ENCODE measurements around the gene ILKAP.
"Not testable (repeated sequence)": the region's sequence is repeated elsewhere in the genome, so short reads cannot be mapped to it uniquely, and the experiment has no call there.

ILKAP gene

GRCh38 chr2:238187618-238188548 lies 15.6 kb downstream of the ILKAP start:
- no peak for DNase-seq

GRCh38 chr2:238183821-238184220 lies 19.7 kb downstream of the ILKAP start:
- DNase-seq: no peak

GRCh38 chr2:238182362-238182761 lies 21.1 kb downstream of the ILKAP start:
- DNase-seq: no peak

GRCh38 chr2:238180554-238180953 lies 22.9 kb downstream of the ILKAP start:
- DNase-seq: no peak

GRCh38 chr2:238176613-238177012 lies 26.9 kb downstream of the ILKAP start:
- DNase-seq: no peak

GRCh38 chr2:238174701-238175100 lies 28.8 kb downstream of the ILKAP start:
- DNase-seq: no peak

GRCh38 chr2:238174291-238174690 lies 29.2 kb downstream of the ILKAP start:
- DNase-seq: no peak

- no peak for DNase-seq
Measured at GRCh38 chr2:238173692-238174091, 29.8 kb downstream of the ILKAP start.

GRCh38 chr2:238172439-238172838 lies 31.1 kb downstream of the ILKAP start:
- DNase-seq: no peak

- no peak for DNase-seq
Measured at GRCh38 chr2:238171575-238172187, 31.8 kb downstream of the ILKAP start.

- not testable (repeated sequence) for DNase-seq
Measured at GRCh38 chr2:238171072-238171431, 32.4 kb downstream of the ILKAP start.

- no peak for DNase-seq
Measured at GRCh38 chr2:238170386-238171071, 33.0 kb downstream of the ILKAP start.

GRCh38 chr2:238169708-238170251 lies 33.7 kb downstream of the ILKAP start:
- DNase-seq: no peak

- no peak for DNase-seq
Measured at GRCh38 chr2:238169048-238169707, 34.3 kb downstream of the ILKAP start.

- no peak for DNase-seq
Measured at GRCh38 chr2:238168196-238169047, 35.1 kb downstream of the ILKAP start.

- no peak for DNase-seq
Measured at GRCh38 chr2:238167761-238168160, 35.7 kb downstream of the ILKAP start.

GRCh38 chr2:238167344-238167715 lies 36.2 kb downstream of the ILKAP start:
- no peak for DNase-seq

- DNase-seq: no peak
Measured at GRCh38 chr2:238166391-238167343, 36.8 kb downstream of the ILKAP start.

- no peak for DNase-seq
Measured at GRCh38 chr2:238165288-238165921, 38.1 kb downstream of the ILKAP start.

GRCh38 chr2:238164906-238165287 lies 38.6 kb downstream of the ILKAP start:
- no peak for DNase-seq

Data from NCI-H774 (cell line).